Activated naive CD4-positive, alpha-beta T cell treated with anti-CD3 and anti-CD28 coated beads for 36 hours (primary cell): ENCODE measurements around the gene CENPF. TPM values are rescaled to one million over a fixed set of nuclear protein-coding genes. Genes with fewer than 3 reads are reported as not detected.
"Not testable (repeated sequence)": the region's sequence is repeated elsewhere in the genome, so short reads cannot be mapped to it uniquely, and the experiment has no call there.

Source experiments
- CTCF ChIA-PET: fragments of 350-600 bp; sonication (Branson Sonifier 250); formaldehyde crosslinking; loops from one replicate; lab custom pipeline; 2021; ENCODE audit warnings: antibody characterized with exemption; lab: Charles Lee
- DNase-seq: peaks from one replicate; pipeline ENCODE4 v3.0.0-alpha.2; 2020
- H3K27ac Mint-ChIP-seq: one replicate; pipeline ENCODE4 v1.8.0; 2021; ENCODE audit warnings: mild to moderate bottlenecking, mixed read lengths
- H3K27me3 Mint-ChIP-seq: one replicate; pipeline ENCODE4 v1.8.0; 2021; ENCODE audit warnings: low read depth, mixed read lengths
- H3K36me3 Mint-ChIP-seq: one replicate; pipeline ENCODE4 v1.8.0; 2021; ENCODE audit warnings: low read depth, mixed read lengths
- H3K4me1 Mint-ChIP-seq: one replicate; pipeline ENCODE4 v1.8.0; 2021; ENCODE audit warnings: low read depth, mixed read lengths
- H3K4me3 Mint-ChIP-seq: one replicate; pipeline ENCODE4 v1.8.0; 2021; ENCODE audit warnings: mild to moderate bottlenecking, moderate library complexity, mixed read lengths
- H3K9me3 Mint-ChIP-seq: one replicate; pipeline ENCODE4 v1.8.0; 2021; ENCODE audit warnings: mixed read lengths
- intact Hi-C: fragments of 100-400 bp; cut with micrococcal nuclease; formaldehyde crosslinking; loops from one replicate; pipeline ENCODE4 v1.15.1; 2023
- total RNA-seq, 2 experiments: library from RNA; stranded (reverse); gene quantifications; one replicate each; pipeline ENCODE4 v1.2.3, GENCODE V29; 2021

The CENPF gene
- total RNA-seq, 2 experiments from 2014 or later = 116 to 128 TPM

GRCh38 chr1:214586621-214587020 is 16.4 kb upstream of the CENPF start:
- Mint-ChIP-seq H3K36me3 (no peaks in the 10 kb centered on the region), H3K4me1 (peaks cover 2% of the 10 kb centered on the region), H3K27ac (no peak overlapping the region), H3K4me3 (no peak overlapping the region), H3K27me3 (no peaks in the 10 kb centered on the region), H3K9me3 (no peaks in the 10 kb centered on the region)
- no peak for DNase-seq
- CTCF ChIA-PET = interaction anchor here (0.6 to 6.5 kb wide), 8 partner anchors 9 to 372 kb away, joined by 3 to 101 read pairs (median 5); no protein-coding TSS in a partner anchor
- intact Hi-C loops = loop anchor here (10.0 kb wide), 2 partner anchors 938 to 1342 kb away; no protein-coding TSS in a partner anchor

DNA sequence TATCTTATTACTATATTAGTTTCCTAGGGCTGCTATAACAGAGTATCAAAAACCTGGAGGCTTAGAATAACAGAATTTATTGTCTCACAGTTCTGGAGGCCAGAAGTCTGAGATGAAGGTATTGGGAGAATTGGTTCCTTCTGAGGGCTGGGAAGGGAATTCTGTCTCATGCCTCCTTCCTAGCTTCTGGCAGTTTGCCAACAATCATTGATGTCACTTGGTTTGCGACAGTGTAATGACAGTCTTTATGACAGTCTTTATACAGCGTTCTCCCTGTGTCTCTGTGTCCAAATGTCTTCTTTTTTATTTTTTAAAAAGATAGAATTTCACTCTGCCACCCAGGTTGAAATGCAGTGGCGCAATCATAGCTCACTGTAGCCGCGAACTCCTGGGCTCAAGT is 15.8 kb upstream of the CENPF start:
- no peak overlapping the region for H3K27ac Mint-ChIP-seq
- H3K27me3 Mint-ChIP-seq = no peaks in the 10 kb centered on the region
- H3K36me3 Mint-ChIP-seq = no peaks in the 10 kb centered on the region
- CTCF ChIA-PET = interaction anchor here (0.6 to 6.5 kb wide), 5 partner anchors 8 to 373 kb away, joined by 3 to 101 read pairs (median 5); no protein-coding TSS in a partner anchor
- intact Hi-C loops = loop anchor here (10.0 kb wide), 2 partner anchors 938 to 1342 kb away; no protein-coding TSS in a partner anchor
- H3K4me3 Mint-ChIP-seq = no peak overlapping the region
- H3K9me3 Mint-ChIP-seq = no peaks in the 10 kb centered on the region
- peaks cover 2% of the 10 kb centered on the region for H3K4me1 Mint-ChIP-seq
- no peak for DNase-seq

DNA sequence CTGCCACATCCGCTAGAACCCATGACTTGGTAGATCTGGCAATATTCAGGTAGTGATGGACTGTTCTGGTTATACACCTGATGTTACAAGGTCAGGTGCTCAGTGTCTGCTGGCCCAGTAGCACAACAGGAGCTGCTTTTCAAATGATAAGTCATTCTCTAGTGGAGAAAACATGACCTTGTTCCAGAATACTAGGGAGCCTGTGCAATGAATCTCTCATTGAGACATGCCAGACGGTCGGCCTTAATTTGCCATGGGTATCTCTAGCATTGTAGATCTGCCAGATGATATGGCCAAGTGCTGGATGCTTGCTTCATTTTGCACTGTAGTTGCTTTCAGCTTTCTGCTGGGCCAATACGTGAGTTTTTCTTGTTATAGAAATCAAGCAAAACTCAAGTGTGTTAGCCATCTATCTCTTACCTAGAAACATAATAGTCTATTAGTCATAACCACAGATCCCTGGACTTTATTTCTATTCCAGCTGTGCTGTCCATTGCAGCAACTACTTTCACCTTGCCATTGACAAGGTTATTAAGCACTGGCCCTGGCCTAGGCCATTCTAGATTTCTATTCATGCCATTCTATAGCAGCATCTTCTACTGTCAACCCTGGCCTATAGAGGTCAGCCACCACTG is 13.9 kb upstream of the CENPF start:
- CTCF ChIA-PET = interaction anchor here (0.7 kb wide), 1 partner anchor 257 kb away, joined by 4 read pairs; no protein-coding TSS in a partner anchor
- H3K27me3 Mint-ChIP-seq = no peaks in the 10 kb centered on the region
- intact Hi-C loops = loop anchor here (10.0 kb wide), 2 partner anchors 936 to 1344 kb away; no protein-coding TSS in a partner anchor
- H3K9me3 Mint-ChIP-seq = no peaks in the 10 kb centered on the region
- no peak overlapping the region for H3K27ac Mint-ChIP-seq
- H3K4me1 Mint-ChIP-seq = peaks cover 2% of the 10 kb centered on the region
- no peaks in the 10 kb centered on the region for H3K36me3 Mint-ChIP-seq
- no peak for DNase-seq
- no peak overlapping the region for H3K4me3 Mint-ChIP-seq

DNA sequence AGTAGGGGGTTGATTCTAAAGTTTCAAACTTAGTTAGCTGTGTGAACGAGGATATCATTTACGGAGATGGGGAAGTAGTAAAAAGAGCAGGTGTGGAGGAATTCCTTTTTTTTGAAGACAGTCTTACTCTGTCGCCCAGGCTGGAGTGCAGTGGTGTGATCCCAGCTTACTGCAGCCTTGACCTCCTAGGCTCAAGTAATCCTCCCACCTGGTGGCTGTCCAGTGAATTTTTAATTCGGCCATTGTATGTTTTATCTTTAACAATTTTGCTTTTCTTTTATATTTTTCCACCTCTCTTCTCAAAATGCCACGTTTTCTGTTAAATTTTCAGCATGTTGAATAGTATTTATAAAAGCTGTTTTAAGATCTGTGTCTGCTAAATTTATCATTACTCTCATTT is 12.3 kb upstream of the CENPF start:
- intact Hi-C loops = no loop called here
- no peaks in the 10 kb centered on the region for H3K9me3 Mint-ChIP-seq
- H3K36me3 Mint-ChIP-seq = no peaks in the 10 kb centered on the region
- no peaks in the 10 kb centered on the region for H3K27me3 Mint-ChIP-seq
- no peak overlapping the region for H3K4me3 Mint-ChIP-seq
- no peak overlapping the region for H3K27ac Mint-ChIP-seq
- H3K4me1 Mint-ChIP-seq = no peaks in the 10 kb centered on the region
- CTCF ChIA-PET = interaction anchor here (1.2 kb wide), 1 partner anchor 257 kb away, joined by 4 read pairs; no protein-coding TSS in a partner anchor
- no peak for DNase-seq

DNA sequence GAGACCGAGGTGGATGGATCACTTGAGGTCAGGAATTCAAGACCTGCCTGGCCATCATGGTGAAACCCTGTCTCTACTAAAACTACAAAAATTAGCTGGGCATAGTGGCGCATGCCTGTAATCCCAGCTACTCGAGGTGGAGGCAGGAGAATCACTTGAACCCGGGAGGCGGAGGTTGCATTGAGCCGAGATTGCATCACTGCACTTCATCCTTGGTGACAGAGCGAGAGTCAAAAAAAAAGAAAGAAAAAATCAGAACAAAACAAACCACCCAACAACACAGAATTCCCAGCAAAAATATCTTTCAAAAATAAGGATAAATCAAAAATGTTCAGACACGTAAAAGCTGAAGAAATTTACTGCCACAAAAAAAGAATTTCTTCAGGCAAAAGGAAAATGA is 11.1 kb upstream of the CENPF start:
- H3K27me3 Mint-ChIP-seq, H3K27ac Mint-ChIP-seq, H3K4me1 Mint-ChIP-seq, H3K36me3 Mint-ChIP-seq, intact Hi-C loops, H3K9me3 Mint-ChIP-seq, DNase-seq, H3K4me3 Mint-ChIP-seq: not testable (repeated sequence)
- CTCF ChIA-PET = interaction anchor here (0.7 to 1.7 kb wide), 3 partner anchors 236 to 260 kb away, joined by 3 to 6 read pairs (median 4); no protein-coding TSS in a partner anchor

DNA sequence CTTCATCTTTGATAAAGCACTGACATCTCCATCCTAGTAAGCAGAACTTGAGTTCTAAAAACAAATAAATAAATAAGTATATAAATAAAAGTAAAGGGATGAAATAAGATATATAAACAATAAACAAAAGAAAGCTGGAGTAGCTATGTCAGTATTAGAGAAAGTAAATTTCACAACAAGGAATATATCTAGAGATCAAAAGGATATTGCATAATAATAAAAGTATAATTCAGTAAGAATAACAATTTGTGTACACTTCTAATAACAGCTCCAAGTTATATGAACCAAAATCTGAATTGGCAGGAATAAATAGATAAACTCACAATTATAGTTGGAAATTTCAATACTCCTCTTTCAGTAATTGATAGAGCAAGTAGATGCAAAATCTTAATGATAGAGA is 9.8 kb upstream of the CENPF start:
- CTCF ChIA-PET = interaction anchor here (0.7 to 1.7 kb wide), 3 partner anchors 35 to 379 kb away, joined by 3 to 6 read pairs (median 3); no protein-coding TSS in a partner anchor
- no peak for DNase-seq
- intact Hi-C loops = no loop called here
- Mint-ChIP-seq H3K4me1 (no peaks in the 10 kb centered on the region), H3K27ac (no peak overlapping the region), H3K36me3 (no peaks in the 10 kb centered on the region), H3K4me3 (no peak overlapping the region), H3K9me3 (no peaks in the 10 kb centered on the region), H3K27me3 (no peaks in the 10 kb centered on the region)

GRCh38 chr1:214603819-214604252 is 841 bp downstream of the CENPF start:
- Mint-ChIP-seq H3K27ac (peak overlapping the region; percentile 78), H3K27me3 (no peaks in the 10 kb centered on the region), H3K9me3 (no peaks in the 10 kb centered on the region), H3K4me1 (peaks cover 8% of the 10 kb centered on the region), H3K4me3 (peak overlapping the region; percentile 97), H3K36me3 (peaks cover 4% of the 10 kb centered on the region)
- peak; percentile 15 for DNase-seq
- CTCF ChIA-PET = interaction anchor here (1.3 kb wide), 2 partner anchors 24 to 28 kb away, joined by 3 to 5 read pairs; no protein-coding TSS in a partner anchor
- intact Hi-C loops = loop anchor here (1.0 to 10.0 kb wide), 9 partner anchors 15 to 1749 kb away; partner anchors contain the start of genes FLVCR1, KCTD3 and PROX1

DNA sequence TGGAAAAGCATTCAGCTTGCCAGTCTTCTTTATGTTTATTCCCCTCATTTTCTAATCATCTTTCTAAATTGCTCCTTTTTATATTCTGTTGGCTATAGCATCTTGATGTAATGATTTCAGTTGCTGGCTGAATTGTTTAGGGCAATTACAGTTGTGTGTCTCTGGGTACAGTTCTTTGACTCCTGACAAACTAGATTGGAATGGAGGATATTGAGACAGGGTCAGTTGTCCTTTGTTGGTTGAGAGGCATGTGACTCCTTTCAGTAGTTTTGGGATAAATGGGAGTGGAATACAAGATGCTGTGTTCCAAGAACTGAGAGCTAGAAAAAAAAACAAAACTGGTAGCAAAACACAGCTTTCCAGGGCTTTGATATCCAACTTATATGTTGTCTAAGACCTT is 1.5 kb downstream of the CENPF start:
- CTCF ChIA-PET = interaction anchor here (1.0 to 1.3 kb wide), 3 partner anchors 19 to 27 kb away, joined by 3 to 5 read pairs (median 3); no protein-coding TSS in a partner anchor
- no peaks in the 10 kb centered on the region for H3K27me3 Mint-ChIP-seq
- peaks cover 8% of the 10 kb centered on the region for H3K4me1 Mint-ChIP-seq
- peaks cover 9% of the 10 kb centered on the region for H3K36me3 Mint-ChIP-seq
- H3K9me3 Mint-ChIP-seq = peaks cover 3% of the 10 kb centered on the region
- intact Hi-C loops = loop anchor here (2.0 to 10.0 kb wide), 4 partner anchors 14 to 1750 kb away; partner anchors contain the start of genes FLVCR1 and PROX1
- DNase-seq = no peak
- H3K27ac Mint-ChIP-seq = no peak overlapping the region
- H3K4me3 Mint-ChIP-seq = peak overlapping the region; percentile 97

DNA sequence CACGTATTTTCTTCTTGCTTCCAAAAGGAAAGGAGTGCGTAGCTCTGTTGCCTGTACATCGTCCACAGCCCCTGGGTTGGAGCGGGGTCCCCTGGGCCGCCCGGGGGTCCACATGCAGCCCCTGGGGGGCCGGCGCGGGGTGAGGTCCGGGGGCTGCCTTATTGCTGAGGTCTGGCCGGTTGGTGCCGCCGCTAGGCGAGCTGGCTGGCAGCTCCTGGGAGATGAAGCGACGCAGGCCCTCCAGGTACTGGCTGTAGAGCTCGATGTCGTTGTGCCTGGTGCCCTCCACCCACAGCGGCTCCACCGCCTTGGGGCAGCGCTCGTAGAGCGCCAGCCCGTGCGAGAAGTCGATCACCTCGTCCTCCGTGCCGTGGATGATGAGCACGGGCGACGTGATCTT is 2.5 kb downstream of the CENPF start:
- CTCF ChIA-PET = interaction anchor here (0.7 kb wide), 1 partner anchor 480 kb away, joined by 3 read pairs; no protein-coding TSS in a partner anchor
- not testable (repeated sequence) for H3K27ac Mint-ChIP-seq, DNase-seq, H3K4me3 Mint-ChIP-seq, H3K27me3 Mint-ChIP-seq, H3K9me3 Mint-ChIP-seq, H3K4me1 Mint-ChIP-seq
- intact Hi-C loops = loop anchor here (2.0 to 10.0 kb wide), 2 partner anchors 13 to 1751 kb away; partner anchors contain the start of gene FLVCR1
- peaks cover 14% of the 10 kb centered on the region for H3K36me3 Mint-ChIP-seq

DNA sequence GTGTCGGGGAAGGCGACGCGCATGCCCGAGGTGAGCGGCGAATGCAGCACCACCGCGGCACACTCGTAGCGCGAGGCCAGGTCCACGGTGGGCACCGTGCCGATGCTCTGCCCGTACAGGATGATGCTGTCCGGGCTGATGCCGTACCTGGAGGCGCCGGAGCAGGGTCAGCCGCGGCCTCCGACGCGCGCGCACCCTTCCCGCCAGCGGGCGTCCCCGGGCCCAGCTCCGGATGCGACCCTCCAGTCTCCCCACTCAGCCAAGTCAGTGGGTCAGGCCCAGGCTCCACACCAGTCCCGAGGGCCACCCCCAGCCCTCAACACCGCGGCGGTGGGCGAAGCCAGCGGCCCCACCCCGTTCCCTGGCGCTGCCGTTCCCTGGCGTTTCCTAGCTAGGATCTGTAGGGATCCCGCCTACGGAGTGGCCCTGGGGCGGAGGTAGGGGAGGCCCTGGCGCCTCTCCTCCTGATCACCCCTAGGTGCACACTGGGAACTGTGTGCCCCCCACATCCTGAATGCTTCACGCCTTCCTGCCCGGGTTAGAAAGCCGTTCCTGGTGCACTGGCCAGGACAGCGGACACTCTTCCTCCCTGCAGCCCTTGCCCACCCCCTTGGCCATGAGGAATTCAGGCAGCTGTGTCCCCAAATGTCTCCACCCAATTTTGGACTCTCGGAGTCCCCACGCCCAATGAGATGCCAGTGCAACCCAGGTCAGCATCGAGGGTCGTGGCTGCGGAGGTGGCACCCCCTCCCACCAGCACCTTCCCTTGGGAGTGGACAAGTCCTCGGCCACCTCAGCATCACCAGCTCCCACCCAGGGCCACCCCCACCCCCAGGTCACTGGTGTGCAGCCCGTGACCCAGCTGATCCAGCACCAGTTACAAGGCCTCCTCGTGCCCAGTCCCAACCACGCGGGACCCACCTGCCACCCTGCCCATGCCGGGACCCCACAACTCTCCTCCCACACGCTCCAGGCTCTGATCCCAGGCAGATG is 3.2 kb downstream of the CENPF start:
- H3K9me3 Mint-ChIP-seq, H3K27ac Mint-ChIP-seq, H3K27me3 Mint-ChIP-seq, H3K4me3 Mint-ChIP-seq, DNase-seq, H3K4me1 Mint-ChIP-seq: not testable (repeated sequence)
- peaks cover 14% of the 10 kb centered on the region for H3K36me3 Mint-ChIP-seq
- intact Hi-C loops = loop anchor here (2.0 to 10.0 kb wide), 2 partner anchors 13 to 1751 kb away; partner anchors contain the start of gene FLVCR1
- CTCF ChIA-PET = interaction anchor here (0.7 kb wide), 1 partner anchor 481 kb away, joined by 3 read pairs; no protein-coding TSS in a partner anchor

GRCh38 chr1:214607492-214608215 is 4.7 kb downstream of the CENPF start:
- H3K4me3 Mint-ChIP-seq, H3K4me1 Mint-ChIP-seq, H3K9me3 Mint-ChIP-seq, DNase-seq, CTCF ChIA-PET, H3K27ac Mint-ChIP-seq, H3K27me3 Mint-ChIP-seq: not testable (repeated sequence)
- H3K36me3 Mint-ChIP-seq = peaks cover 15% of the 10 kb centered on the region
- intact Hi-C loops = loop anchor here (10.0 kb wide), 1 partner anchor 1753 kb away; the partner anchor contains the start of gene FLVCR1
